ENCODE results near the gene EPB41L3.
A peak's percentile ranks its signal among the peaks of the same experiment; 100 is the strongest.

Gene EPB41L3

DNA sequence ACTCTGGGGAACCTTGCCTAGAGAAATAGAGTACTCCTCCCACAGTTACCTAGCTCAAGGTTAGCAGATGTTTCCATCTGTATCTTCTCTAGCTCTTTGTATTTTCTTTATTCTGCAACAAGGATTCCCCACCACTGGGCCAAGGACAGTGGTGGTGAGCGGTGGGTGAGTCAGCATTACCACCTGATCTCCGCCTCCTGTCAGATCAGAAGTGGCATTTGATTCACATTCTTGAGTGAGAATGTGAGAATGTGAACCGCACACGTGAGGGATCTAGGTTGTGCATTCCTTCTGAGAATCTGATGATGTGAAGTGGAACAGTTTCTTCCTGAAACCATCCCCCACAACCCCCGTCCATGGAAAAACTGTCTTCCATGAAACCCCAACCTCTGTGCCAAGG, 9.0 kb downstream of the EPB41L3 start:
- DNase-seq (ENCODE audit: low read depth) = peak; percentile 73
- TF ChIP-seq, protein P1, sequence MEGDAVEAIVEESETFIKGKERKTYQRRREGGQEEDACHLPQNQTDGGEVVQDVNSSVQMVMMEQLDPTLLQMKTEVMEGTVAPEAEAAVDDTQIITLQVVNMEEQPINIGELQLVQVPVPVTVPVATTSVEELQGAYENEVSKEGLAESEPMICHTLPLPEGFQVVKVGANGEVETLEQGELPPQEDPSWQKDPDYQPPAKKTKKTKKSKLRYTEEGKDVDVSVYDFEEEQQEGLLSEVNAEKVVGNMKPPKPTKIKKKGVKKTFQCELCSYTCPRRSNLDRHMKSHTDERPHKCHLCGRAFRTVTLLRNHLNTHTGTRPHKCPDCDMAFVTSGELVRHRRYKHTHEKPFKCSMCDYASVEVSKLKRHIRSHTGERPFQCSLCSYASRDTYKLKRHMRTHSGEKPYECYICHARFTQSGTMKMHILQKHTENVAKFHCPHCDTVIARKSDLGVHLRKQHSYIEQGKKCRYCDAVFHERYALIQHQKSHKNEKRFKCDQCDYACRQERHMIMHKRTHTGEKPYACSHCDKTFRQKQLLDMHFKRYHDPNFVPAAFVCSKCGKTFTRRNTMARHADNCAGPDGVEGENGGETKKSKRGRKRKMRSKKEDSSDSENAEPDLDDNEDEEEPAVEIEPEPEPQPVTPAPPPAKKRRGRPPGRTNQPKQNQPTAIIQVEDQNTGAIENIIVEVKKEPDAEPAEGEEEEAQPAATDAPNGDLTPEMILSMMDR (conservative IDR thresholded peaks at IDR 0.05; ENCODE audit: low read depth, low read length) = no peak
- no peak overlapping the region for H3K4me3 ChIP-seq (ENCODE audit: low read depth, low read length)

DNA sequence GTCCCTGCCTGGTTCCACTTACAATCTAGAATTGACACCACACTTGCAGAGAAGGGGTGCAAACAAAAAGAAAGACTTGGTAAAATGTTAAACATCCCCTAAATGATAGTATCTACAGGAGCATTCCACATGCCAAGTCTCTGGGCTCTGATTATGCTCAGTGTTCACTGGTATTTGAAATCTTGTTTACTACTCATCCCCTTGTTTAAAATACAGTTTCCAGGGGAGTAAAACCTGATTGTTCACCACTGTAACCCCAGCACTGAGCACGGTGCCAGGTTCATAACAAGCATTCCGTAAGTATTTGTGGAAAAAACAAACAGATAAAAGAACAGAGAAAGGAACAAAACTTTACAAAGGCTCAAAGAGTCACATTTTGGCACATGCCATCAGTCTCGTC, 11.7 kb downstream of the EPB41L3 start:
- DNase-seq (ENCODE audit: low read depth) = peak; percentile 47
- no peak overlapping the region for H3K4me3 ChIP-seq (ENCODE audit: low read depth, low read length)
- TF ChIP-seq, protein P1 (conservative IDR thresholded peaks at IDR 0.05; ENCODE audit: low read depth, low read length) = no peak

- no peak overlapping the region for H3K4me3 ChIP-seq (ENCODE audit: low read depth, low read length)
- TF ChIP-seq, protein P1 (conservative IDR thresholded peaks at IDR 0.05; ENCODE audit: low read depth, low read length) = no peak
- DNase-seq (ENCODE audit: low read depth) = no peak
Measured at GRCh38 chr18:5530629-5531178, 13.1 kb downstream of the EPB41L3 start.

- TF ChIP-seq, protein P1 (conservative IDR thresholded peaks at IDR 0.05; ENCODE audit: low read depth, low read length) = no peak
- no peak overlapping the region for H3K4me3 ChIP-seq (ENCODE audit: low read depth, low read length)
- no peak for DNase-seq (ENCODE audit: low read depth)
Measured at GRCh38 chr18:5529471-5529870, 14.3 kb downstream of the EPB41L3 start.

DNA sequence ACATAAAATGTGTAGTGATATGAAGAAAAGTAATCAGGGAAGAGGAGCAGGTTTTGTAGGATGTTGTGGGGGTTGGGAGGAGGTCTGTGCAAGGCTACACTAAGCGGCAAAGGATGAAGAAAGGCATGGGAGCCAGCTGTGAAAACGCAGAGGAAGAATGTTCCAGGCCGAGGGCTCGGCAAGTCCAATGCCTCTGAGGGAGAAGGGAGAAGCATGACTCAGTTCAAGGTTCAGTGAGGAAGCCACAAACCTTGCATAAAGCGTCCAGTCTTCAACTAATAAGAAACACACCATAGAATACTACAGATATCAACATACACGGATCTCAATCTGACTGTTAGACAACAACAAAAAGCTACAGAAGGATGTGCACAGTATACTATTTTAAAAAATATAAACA, 16.2 kb downstream of the EPB41L3 start:
- TF ChIP-seq, protein P1 (conservative IDR thresholded peaks at IDR 0.05; ENCODE audit: low read depth, low read length) = no peak
- DNase-seq (ENCODE audit: low read depth) = peak; percentile 97

DNA sequence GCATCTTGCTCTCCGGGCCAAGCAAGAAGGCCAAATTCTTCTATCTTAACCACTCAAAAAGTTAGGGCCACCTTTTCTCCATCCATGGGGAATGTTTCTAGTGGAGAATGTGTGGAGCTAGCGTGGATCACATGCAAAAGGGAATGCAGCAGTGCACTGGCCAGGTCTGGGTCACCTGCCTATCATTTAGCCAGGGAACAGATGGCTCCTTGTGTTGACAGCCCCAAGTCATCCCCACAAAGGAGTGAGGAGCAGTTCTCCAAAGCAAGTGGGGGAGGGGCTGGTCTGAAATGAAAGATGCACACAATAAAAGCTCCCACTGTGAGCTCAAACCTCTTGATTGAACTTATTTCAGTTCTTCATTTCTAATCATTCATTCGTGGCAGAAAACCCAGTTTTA, 19.1 kb downstream of the EPB41L3 start:
- H3K4me3 ChIP-seq (ENCODE audit: low read depth, low read length) = no peak overlapping the region
- TF ChIP-seq, protein P1 (conservative IDR thresholded peaks at IDR 0.05; ENCODE audit: low read depth, low read length) = no peak
- no peak for DNase-seq (ENCODE audit: low read depth)

More for the DNA sequence above, 16.2 kb downstream of the EPB41L3 start:
- no peak overlapping the region for H3K4me3 ChIP-seq (ENCODE audit: low read depth, low read length)

DNA sequence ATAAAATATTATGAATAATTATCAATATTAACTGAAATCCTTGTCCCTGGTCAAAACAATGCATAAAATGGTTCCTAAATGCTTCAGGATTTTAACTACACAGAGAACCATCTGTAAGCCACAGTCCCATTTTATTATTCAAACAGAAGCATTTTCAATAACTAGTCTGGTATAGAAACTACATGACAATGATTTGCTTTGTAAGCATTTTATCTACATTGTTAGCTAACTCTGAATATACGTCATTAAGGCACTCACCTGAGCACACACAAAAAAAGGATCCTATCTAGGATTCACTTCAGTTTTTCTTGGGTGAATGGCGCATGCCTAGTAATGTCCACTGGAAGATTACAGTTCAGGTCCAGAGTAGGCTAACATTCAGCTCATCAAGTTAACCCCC, 22.8 kb downstream of the EPB41L3 start:
- DNase-seq (ENCODE audit: low read depth) = no peak

More for the DNA sequence above, 22.8 kb downstream of the EPB41L3 start:
- no peak overlapping the region for H3K4me3 ChIP-seq (ENCODE audit: low read depth, low read length)
- TF ChIP-seq, protein P1 (conservative IDR thresholded peaks at IDR 0.05; ENCODE audit: low read depth, low read length) = no peak

Data from choroid plexus epithelial cell (primary cell).